SU-DHL-6 (cell line): ENCODE results near the gene STK4.

Experiments
- H2AFZ ChIP-seq: fragments of 200-600 bp; sonication (generic); 2 replicates; pipeline ENCODE4 v1.6.1; 2014; ENCODE audit warnings: low read depth, mild to moderate bottlenecking, moderate library complexity, mixed read lengths, antibody characterized with exemption, low read length; ENCODE audit not compliant: severe bottlenecking
- H3F3A ChIP-seq: fragments of 200-600 bp; shearing (Covaris generic); 2 replicates; pipeline ENCODE4 v1.6.0; 2016; ENCODE audit warnings: antibody characterized with exemption, mild to moderate bottlenecking; ENCODE audit not compliant: insufficient read depth
- H3K27ac ChIP-seq: fragments of 200-600 bp; sonication (generic); 2 replicates; pipeline ENCODE4 v1.5.1; 2016; ENCODE audit warnings: low read depth, mild to moderate bottlenecking, low read length, moderate library complexity, mixed read lengths
- H3K27me3 ChIP-seq: fragments of 200-600 bp; sonication (generic), shearing (Covaris generic); 2 replicates; pipeline ENCODE4 v1.6.0; 2014; ENCODE audit warnings: mild to moderate bottlenecking, low read length
- H3K36me3 ChIP-seq: fragments of 200-600 bp; sonication (generic); 2 replicates; pipeline ENCODE4 v1.6.1; 2014; ENCODE audit warnings: mild to moderate bottlenecking, low read length, mixed read lengths
- H3K4me2 ChIP-seq: fragments of 300-600, 200-600 bp; shearing (Covaris generic), sonication (generic); 2 replicates; pipeline ENCODE4 v1.6.0; 2014; ENCODE audit warnings: low read length, low read depth, mild to moderate bottlenecking; ENCODE audit not compliant: poor library complexity, severe bottlenecking
- H3K4me3 ChIP-seq: fragments of 200-600 bp; sonication (generic); 2 replicates; pipeline ENCODE4 v1.5.1; 2014; ENCODE audit warnings: antibody characterized with exemption, low read length, mild to moderate bottlenecking, mixed read lengths; ENCODE audit not compliant: insufficient read depth, poor library complexity, severe bottlenecking
- H3K79me2 ChIP-seq: fragments of 200-600 bp; sonication (generic); 2 replicates; pipeline ENCODE4 v1.6.1; 2014; ENCODE audit warnings: mild to moderate bottlenecking, low read length, moderate library complexity; ENCODE audit not compliant: insufficient read depth
- H3K9ac ChIP-seq: fragments of 200-600 bp; sonication (generic); 2 replicates; pipeline ENCODE4 v1.7.0; 2014; ENCODE audit warnings: mild to moderate bottlenecking, low read length
- H3K9me2 ChIP-seq: fragments of 200-600 bp; sonication (generic); replicated peaks from 2 replicates; pipeline ENCODE4 v1.6.1; 2014; ENCODE audit warnings: low read length; ENCODE audit not compliant: insufficient read depth
- H3K9me3 ChIP-seq: fragments of 200-600 bp; sonication (generic); 2 replicates; pipeline ENCODE4 v1.6.1; 2014; ENCODE audit warnings: low read length, mixed read lengths; ENCODE audit not compliant: insufficient read depth
- H4K20me1 ChIP-seq: fragments of 200-600 bp; sonication (generic); 2 replicates; pipeline ENCODE4 v1.6.1; 2014; ENCODE audit warnings: low read depth, mild to moderate bottlenecking, antibody characterized with exemption, low read length, moderate library complexity, mixed read lengths
- EZH2phosphoT487 ChIP-seq: fragments of 200-600 bp; sonication (generic), shearing (Covaris generic); conservative IDR thresholded peaks from 2 replicates; pipeline ENCODE4 v1.6.1; 2018; ENCODE audit warnings: mild to moderate bottlenecking, antibody characterized with exemption, low read length, moderate library complexity, mixed read lengths
- TF ChIP-seq, protein P1 (sequence below): fragments of 200-600 bp; sonication (generic); IDR thresholded peaks from one replicate; pipeline ENCODE4 v1.5.1; 2017; ENCODE audit warnings: antibody characterized with exemption, mild to moderate bottlenecking, low read length, moderate library complexity; ENCODE audit not compliant: insufficient read depth, poor library complexity, severe bottlenecking

STK4 gene

GRCh38 chr20:45101333-45101850, 135.1 kb downstream of the STK4 start:
- Histone ChIP-seq H3K9me2 (no peaks in the 10 kb centered on the region), H3K4me2 (no peak overlapping the region), H3K9me3 (no peaks in the 10 kb centered on the region), H2AFZ (peak overlapping the region; percentile 69), H3K27me3 (no peaks in the 10 kb centered on the region), H3K4me3 (no peak overlapping the region), H4K20me1 (no peaks in the 10 kb centered on the region), H3F3A (no peaks in the 10 kb centered on the region), H3K79me2 (no peaks in the 10 kb centered on the region), H3K36me3 (no peaks in the 10 kb centered on the region), H3K27ac (no peak overlapping the region), H3K9ac (no peak overlapping the region)
- TF ChIP-seq, protein P1, sequence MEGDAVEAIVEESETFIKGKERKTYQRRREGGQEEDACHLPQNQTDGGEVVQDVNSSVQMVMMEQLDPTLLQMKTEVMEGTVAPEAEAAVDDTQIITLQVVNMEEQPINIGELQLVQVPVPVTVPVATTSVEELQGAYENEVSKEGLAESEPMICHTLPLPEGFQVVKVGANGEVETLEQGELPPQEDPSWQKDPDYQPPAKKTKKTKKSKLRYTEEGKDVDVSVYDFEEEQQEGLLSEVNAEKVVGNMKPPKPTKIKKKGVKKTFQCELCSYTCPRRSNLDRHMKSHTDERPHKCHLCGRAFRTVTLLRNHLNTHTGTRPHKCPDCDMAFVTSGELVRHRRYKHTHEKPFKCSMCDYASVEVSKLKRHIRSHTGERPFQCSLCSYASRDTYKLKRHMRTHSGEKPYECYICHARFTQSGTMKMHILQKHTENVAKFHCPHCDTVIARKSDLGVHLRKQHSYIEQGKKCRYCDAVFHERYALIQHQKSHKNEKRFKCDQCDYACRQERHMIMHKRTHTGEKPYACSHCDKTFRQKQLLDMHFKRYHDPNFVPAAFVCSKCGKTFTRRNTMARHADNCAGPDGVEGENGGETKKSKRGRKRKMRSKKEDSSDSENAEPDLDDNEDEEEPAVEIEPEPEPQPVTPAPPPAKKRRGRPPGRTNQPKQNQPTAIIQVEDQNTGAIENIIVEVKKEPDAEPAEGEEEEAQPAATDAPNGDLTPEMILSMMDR = no peak
- TF ChIP-seq EZH2phosphoT487 = no peak

- H3K4me2 ChIP-seq = no peak overlapping the region
- no peaks in the 10 kb centered on the region for H3K79me2 ChIP-seq
- H3K27me3 ChIP-seq = no peaks in the 10 kb centered on the region
- no peaks in the 10 kb centered on the region for H3K36me3 ChIP-seq
- no peaks in the 10 kb centered on the region for H3K9me3 ChIP-seq
- no peak overlapping the region for H3K4me3 ChIP-seq
- no peaks in the 10 kb centered on the region for H4K20me1 ChIP-seq
- no peaks in the 10 kb centered on the region for H3F3A ChIP-seq
- H3K9ac ChIP-seq = no peak overlapping the region
- H2AFZ ChIP-seq = no peak overlapping the region
- no peaks in the 10 kb centered on the region for H3K9me2 ChIP-seq
- TF ChIP-seq EZH2phosphoT487 = no peak
- TF ChIP-seq, protein P1 = no peak
- H3K27ac ChIP-seq = no peak overlapping the region
Observed at GRCh38 chr20:45103072-45103471, 136.8 kb downstream of the STK4 start.

- H3F3A ChIP-seq = no peaks in the 10 kb centered on the region
- no peak for TF ChIP-seq EZH2phosphoT487
- TF ChIP-seq, protein P1 = no peak
- no peak overlapping the region for H3K4me2 ChIP-seq
Observed at GRCh38 chr20:45104786-45105185, 138.5 kb downstream of the STK4 start.

More at GRCh38 chr20:45104786-45105185, 138.5 kb downstream of the STK4 start:
- Histone ChIP-seq H3K36me3 (no peaks in the 10 kb centered on the region), H3K27me3 (no peaks in the 10 kb centered on the region), H3K9me2 (no peaks in the 10 kb centered on the region), H3K4me3 (no peak overlapping the region), H4K20me1 (no peaks in the 10 kb centered on the region), H3K79me2 (no peaks in the 10 kb centered on the region), H3K9ac (no peak overlapping the region), H2AFZ (no peak overlapping the region), H3K9me3 (no peaks in the 10 kb centered on the region), H3K27ac (no peak overlapping the region)
